ENCODE data around the gene NLN.

NLN gene

DNA sequence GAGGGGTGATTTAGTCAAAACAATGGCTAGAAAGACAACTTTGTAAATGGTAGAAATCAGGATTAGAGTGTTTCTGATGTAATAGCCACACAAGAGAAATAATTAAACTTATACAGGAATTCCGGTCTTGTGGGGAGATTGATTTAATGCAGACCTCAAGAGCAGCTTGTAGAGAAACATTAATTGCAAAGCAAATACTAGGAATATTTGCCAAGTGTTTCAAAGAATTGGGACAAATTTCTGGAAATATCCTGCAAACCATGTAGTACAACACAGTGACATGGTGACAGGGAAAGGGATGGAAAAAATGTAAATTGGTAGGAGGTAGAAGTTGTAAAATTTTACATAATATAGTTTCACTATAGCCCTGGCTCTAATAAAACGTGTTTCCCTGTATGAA is 28.9 kb downstream of the NLN start:
- Histone ChIP-seq H3K4me1 (ENCODE audit: low read depth, poor library complexity, severe bottlenecking) (no peaks in the 10 kb centered on the region), H3K36me3 (ENCODE audit: insufficient read depth) (no peaks in the 10 kb centered on the region), H3K9ac (no peak overlapping the region), H3K4me3 (IDR thresholded peaks at IDR 0.05; ENCODE audit: insufficient read depth, low read depth, low read length) (no peak overlapping the region), H3K27me3 (ENCODE audit: insufficient read depth, low read depth) (no peaks in the 10 kb centered on the region), H2AFZ (ENCODE audit: low read depth) (no peak overlapping the region), H3K79me2 (ENCODE audit: insufficient read depth, low read depth) (no peaks in the 10 kb centered on the region), H3K4me2 (no peak overlapping the region), H4K20me1 (ENCODE audit: insufficient read depth) (no peaks in the 10 kb centered on the region), H3K27ac (no peak overlapping the region)
- TF ChIP-seq, protein P1, sequence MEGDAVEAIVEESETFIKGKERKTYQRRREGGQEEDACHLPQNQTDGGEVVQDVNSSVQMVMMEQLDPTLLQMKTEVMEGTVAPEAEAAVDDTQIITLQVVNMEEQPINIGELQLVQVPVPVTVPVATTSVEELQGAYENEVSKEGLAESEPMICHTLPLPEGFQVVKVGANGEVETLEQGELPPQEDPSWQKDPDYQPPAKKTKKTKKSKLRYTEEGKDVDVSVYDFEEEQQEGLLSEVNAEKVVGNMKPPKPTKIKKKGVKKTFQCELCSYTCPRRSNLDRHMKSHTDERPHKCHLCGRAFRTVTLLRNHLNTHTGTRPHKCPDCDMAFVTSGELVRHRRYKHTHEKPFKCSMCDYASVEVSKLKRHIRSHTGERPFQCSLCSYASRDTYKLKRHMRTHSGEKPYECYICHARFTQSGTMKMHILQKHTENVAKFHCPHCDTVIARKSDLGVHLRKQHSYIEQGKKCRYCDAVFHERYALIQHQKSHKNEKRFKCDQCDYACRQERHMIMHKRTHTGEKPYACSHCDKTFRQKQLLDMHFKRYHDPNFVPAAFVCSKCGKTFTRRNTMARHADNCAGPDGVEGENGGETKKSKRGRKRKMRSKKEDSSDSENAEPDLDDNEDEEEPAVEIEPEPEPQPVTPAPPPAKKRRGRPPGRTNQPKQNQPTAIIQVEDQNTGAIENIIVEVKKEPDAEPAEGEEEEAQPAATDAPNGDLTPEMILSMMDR (conservative IDR thresholded peaks at IDR 0.05; ENCODE audit: low read depth, low read length): no peak

DNA sequence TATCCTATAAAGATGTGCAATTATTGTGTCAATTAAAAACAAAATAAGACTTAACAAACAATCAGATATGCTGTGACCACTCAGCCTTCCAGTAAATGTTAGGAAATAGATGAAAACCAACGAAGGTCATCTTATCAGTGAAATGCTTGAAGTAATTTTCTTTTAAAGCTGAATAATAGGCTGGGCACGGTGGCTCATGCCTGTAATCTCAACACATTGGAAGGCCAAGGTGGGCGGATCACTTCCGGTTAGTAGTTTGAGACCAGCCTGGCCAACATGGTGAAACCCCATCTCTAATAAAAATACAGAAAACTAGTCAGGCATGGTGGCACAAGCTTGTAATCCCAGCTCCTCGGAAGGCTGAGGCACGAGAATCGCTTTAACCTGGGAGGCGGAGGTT is 31.2 kb downstream of the NLN start:
- no peak overlapping the region for H3K27ac ChIP-seq
- H3K27me3 ChIP-seq (ENCODE audit: insufficient read depth, low read depth): no peaks in the 10 kb centered on the region
- no peak overlapping the region for H3K4me2 ChIP-seq
- H3K79me2 ChIP-seq (ENCODE audit: insufficient read depth, low read depth): no peaks in the 10 kb centered on the region
- H3K4me3 ChIP-seq (IDR thresholded peaks at IDR 0.05; ENCODE audit: insufficient read depth, low read depth, low read length): no peak overlapping the region
- H2AFZ ChIP-seq (ENCODE audit: low read depth): no peak overlapping the region
- no peaks in the 10 kb centered on the region for H4K20me1 ChIP-seq (ENCODE audit: insufficient read depth)
- no peaks in the 10 kb centered on the region for H3K36me3 ChIP-seq (ENCODE audit: insufficient read depth)
- H3K9ac ChIP-seq: no peak overlapping the region
- TF ChIP-seq, protein P1 (conservative IDR thresholded peaks at IDR 0.05; ENCODE audit: low read depth, low read length): no peak
- H3K4me1 ChIP-seq (ENCODE audit: low read depth, poor library complexity, severe bottlenecking): no peaks in the 10 kb centered on the region

DNA sequence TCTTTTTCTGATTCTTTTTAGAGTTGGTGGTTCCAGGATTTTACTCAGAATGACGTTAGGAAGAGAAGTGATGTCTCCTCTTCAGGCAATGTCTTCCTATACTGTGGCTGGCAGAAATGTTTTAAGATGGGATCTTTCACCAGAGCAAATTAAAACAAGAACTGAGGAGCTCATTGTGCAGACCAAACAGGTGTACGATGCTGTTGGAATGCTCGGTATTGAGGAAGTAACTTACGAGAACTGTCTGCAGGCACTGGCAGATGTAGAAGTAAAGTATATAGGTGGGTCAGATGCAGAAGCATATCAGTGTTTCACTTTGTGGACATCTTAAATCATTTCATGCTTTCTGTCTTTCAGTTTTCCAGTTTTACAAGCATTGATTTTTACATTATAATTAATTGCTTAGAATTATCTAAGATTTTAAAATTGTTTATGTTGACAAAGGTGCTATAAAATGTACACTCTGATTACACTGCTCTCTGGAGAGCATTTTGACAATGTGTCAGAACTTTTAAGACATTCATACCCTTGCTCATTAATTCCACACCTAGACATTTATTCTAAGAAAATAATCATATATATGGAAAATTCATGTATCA is 36.6 kb downstream of the NLN start:
- H4K20me1 ChIP-seq (ENCODE audit: insufficient read depth): no peaks in the 10 kb centered on the region
- H3K27me3 ChIP-seq (ENCODE audit: insufficient read depth, low read depth): no peaks in the 10 kb centered on the region
- H3K79me2 ChIP-seq (ENCODE audit: insufficient read depth, low read depth): no peaks in the 10 kb centered on the region
- H3K27ac ChIP-seq: no peak overlapping the region
- H3K4me3 ChIP-seq (IDR thresholded peaks at IDR 0.05; ENCODE audit: insufficient read depth, low read depth, low read length): no peak overlapping the region
- H2AFZ ChIP-seq (ENCODE audit: low read depth): no peak overlapping the region
- peaks cover 27% of the 10 kb centered on the region for H3K4me1 ChIP-seq (ENCODE audit: low read depth, poor library complexity, severe bottlenecking)
- TF ChIP-seq, protein P1 (conservative IDR thresholded peaks at IDR 0.05; ENCODE audit: low read depth, low read length): no peak
- H3K36me3 ChIP-seq (ENCODE audit: insufficient read depth): no peaks in the 10 kb centered on the region
- H3K4me2 ChIP-seq: no peak overlapping the region
- no peak overlapping the region for H3K9ac ChIP-seq

DNA sequence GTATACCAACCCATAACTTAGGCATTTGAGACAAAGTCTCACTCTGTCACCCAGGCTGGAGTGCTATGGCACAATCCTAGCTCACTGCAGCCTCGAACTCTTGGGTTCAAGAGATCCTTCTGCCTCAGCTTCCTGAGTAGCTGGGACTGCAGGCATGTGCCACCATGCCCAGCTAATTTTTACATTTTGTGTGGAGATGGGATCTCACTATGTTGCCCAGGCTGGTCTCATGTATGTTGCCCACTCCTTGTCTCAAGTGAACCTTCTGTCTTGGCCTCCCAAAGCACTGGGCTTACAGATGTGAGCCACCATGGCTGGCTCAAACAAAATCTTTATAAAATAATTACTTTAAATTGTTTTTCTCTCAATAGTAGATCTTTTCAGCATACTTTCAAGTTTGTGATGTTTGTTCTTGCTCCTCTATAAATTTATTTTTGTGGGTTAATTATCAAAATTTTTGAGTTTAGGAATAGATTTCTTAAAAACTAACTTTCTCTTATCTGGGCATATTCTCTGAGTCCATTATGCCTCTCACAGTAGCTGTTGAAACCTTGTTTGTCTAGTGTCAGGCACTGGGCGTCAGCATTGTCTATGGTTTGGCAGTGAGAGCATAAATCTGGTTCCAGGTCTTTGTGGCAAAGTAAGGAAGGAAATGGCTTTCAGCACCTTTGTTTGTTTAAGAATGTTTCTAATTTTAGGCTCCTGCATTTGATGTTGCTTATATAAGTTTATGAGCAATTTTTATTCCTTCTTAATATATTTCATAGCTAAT is 38.7 kb downstream of the NLN start:
- no peak overlapping the region for H2AFZ ChIP-seq (ENCODE audit: low read depth)
- no peaks in the 10 kb centered on the region for H3K79me2 ChIP-seq (ENCODE audit: insufficient read depth, low read depth)
- H3K36me3 ChIP-seq (ENCODE audit: insufficient read depth): no peaks in the 10 kb centered on the region
- H3K9ac ChIP-seq: no peak overlapping the region
- H3K27ac ChIP-seq: no peak overlapping the region
- no peaks in the 10 kb centered on the region for H4K20me1 ChIP-seq (ENCODE audit: insufficient read depth)
- H3K4me3 ChIP-seq (IDR thresholded peaks at IDR 0.05; ENCODE audit: insufficient read depth, low read depth, low read length): no peak overlapping the region
- H3K4me2 ChIP-seq: no peak overlapping the region
- TF ChIP-seq, protein P1 (conservative IDR thresholded peaks at IDR 0.05; ENCODE audit: low read depth, low read length): peak; percentile 25; the same call in 1 of the 2 replicates
- no peaks in the 10 kb centered on the region for H3K27me3 ChIP-seq (ENCODE audit: insufficient read depth, low read depth)
- H3K4me1 ChIP-seq (ENCODE audit: low read depth, poor library complexity, severe bottlenecking): peaks cover 27% of the 10 kb centered on the region

Measured in KMS-11 (cell line).